HG03469 (cell line): ENCODE measurements around the gene BEAN1.
"Not testable (repeated sequence)": the region's sequence is repeated elsewhere in the genome, so short reads cannot be mapped to it uniquely, and the experiment has no call there.

Source experiments
- ATAC-seq: cut with Tn5 transposase; IDR thresholded peaks from one replicate; pipeline ENCODE4 v1.9.1; 2021; ENCODE audit warnings: mild to moderate bottlenecking, moderate library complexity, moderate number of reproducible peaks; ENCODE audit not compliant: unreplicated experiment

BEAN1 gene

DNA sequence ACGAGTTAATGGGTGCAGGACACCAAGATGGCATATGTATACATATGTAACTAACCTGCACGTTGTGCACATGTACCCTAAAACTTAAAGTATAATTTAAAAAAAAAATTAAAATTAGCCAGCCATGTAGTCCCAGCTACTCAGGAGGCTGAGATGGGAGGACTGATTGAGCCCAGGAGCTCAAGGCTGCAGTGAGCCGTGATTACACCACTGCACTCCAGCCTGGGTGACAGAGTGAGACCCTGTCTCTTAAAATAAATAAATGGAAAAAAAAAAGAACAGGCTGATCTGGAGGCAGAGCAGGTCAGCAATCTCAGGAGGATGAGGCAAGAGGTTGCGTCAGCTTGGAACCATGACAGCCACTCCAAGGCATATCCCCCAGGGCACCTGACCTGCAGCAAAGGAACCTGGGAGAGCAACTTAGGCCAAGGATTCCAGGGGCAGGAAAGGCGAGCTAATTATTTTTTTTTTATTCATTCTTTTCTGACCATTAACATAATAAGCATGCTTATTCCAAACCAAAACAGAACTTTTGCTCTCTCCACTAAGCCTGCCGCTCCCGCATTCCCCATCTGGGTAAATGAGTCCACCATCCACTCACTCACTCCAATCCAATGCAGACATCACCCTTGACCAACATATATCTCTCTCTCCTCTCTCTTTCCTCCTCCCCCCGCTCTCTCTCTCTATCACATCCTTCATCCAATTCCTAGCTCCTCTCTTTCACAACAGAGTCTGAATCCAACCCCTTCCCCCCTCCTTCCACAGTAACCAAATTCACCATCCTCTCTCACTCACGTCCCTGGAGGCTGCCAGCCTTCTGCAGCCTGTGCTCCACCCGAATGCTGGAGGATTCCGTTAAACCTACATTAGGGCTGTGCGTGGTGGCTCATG lies 75.2 kb downstream of the BEAN1 start:
- ATAC-seq: no peak

DNA sequence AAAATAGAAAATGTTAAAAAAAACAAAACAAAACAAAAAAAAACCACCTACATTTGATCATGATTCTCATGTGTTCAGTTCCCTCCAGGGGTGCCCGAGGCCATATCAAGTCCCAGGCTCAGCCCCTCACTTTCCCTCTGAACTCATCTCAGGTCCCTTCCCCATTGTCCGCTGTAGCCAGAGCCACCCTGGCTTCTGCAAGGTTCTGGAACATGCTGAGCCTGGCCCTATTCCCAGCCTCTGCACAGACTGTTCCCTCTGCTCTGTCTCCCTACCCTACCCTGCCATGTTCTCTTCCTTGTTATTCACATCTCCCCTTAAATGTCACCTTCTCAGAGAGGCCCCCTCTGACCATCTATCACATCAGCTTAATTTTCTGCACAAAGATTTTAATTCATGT lies 75.9 kb downstream of the BEAN1 start:
- no peak for ATAC-seq

DNA sequence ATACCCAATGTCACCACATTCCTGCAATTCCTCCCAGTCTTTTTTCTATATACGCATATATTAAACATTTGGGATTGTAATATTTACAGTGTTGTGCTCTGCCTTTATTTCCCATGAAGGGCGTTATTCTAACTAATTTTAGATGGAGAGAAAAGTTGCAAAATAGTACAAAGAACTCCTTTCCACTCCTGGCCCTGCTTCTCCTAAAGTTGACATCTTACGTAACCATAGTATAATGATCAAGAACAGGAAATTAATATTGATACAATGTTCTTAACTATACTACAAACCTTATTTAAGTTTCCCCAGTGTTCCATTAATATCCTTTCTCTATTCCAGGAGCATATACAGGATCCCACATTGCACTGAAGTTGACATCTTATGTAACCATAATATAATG lies 76.5 kb downstream of the BEAN1 start:
- no peak for ATAC-seq

DNA sequence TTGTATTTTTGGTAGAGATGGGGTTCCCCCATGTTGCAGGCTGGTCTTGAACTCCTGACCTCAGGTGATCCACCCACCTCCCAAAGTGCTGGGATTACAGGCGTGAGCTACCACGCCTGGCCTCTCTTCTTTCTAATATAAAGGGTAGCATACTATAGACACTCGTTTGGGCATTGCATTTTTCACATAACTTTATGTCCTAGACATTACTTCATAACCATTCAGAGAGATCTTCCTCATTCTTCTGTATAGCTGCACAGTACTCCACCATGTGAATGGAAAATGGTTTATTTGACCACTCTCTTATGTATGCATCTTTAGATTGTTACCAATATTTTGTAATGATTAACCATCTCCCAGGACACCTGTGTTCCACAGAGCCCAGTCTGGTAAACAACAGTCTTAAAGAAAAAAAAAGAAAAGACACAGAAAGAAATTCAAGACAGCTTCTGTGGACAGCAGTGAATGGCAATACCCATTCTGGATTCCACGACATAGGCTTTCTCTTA lies 80.7 kb downstream of the BEAN1 start:
- ATAC-seq: no peak

DNA sequence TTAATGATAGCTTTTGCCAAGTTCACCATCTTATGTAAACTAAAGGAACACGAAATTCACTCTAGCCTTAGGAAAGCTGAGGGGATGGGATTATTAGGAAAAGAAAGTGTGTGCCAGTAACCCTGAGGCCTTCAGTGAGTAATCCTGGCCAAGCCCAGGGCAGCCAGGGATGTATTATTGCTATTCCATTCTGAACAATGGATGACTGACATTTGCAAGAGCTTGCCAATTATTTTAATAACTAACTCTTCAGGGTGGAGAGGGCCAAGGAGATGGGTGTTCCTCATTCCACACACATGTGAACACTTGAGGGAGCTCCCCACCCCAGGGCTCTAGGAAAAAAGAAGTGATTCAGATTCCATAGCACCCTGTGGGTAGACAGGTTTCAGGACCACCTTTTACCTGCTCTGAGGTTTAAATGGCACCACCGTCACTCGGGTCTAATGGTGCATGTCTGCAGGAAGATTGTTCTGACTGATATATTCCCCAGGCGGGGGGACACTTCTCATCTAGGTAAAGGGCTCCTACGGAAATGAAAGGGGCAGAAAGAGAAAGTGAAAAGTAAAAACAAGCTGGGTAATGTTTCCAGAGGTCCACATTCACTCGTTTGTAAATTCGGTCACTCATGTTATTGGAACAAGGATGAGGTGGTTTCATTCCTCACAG lies 81.3 kb downstream of the BEAN1 start:
- no peak for ATAC-seq

DNA sequence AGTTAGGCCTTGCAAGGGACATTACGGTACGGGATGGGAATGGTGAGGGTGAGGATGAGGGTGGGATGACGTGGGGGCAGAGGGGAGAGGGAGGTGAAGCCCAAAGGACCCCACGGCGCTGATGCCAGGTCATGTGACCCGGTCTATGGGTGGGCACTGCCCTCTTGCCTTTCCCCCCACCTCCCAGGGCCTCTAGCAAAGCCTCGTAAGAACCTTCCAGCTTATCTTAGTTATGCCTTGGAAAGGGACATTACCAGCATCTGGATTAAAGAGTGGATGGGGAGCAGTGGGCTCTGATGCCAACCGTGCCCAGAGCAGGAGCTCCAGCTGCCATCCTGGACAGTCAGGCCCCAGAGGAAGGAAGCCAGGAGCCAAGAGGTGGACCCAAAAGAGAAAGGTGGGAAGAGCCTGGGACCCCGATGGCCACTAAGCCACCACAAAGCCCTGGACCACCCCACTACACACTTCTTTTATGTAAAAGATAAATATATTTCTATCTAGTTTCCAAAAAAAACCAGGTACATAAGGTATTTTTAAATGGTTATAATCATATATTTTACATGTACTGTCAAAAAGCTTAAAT lies 81.9 kb downstream of the BEAN1 start:
- no peak for ATAC-seq

DNA sequence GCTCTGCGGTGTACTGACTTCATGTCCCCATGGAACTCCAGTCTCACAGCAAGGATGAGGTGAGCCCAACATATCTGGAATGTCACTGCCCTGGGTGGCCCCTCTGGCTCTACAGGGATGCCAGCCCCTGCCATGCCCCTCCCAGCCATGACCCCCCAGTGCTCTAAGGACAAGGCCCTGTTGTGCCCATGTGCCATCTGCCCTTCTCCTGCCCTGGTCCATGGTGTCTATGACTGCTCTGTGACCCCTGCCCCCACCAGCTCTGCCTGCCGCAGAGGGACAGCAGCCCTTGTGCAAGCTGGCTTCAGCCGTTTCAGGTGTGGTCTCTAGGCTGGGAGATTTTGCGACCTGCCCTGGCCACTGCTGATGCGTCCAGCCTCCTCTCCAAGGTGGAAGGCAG lies 82.5 kb downstream of the BEAN1 start:
- ATAC-seq: no peak

DNA sequence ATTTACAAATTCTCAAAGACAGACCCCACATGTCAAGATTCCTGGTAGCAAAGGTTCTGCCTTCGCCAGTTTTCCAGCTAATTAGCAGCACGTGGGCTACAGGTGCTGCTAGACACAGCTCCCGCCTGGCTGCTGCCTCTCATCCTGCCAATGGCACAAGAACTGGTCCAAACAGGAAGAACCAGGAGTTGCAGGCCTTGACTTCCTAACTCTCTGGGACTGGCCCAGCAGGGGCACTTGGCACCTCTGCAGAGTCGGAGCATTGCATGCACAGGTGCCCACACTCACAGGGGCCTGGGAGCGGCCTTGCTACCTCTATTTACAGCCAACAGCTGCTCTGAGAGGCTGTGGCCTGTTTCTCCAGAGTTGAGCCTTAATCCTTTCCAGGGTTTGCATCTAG lies 83.2 kb downstream of the BEAN1 start:
- ATAC-seq: no peak

DNA sequence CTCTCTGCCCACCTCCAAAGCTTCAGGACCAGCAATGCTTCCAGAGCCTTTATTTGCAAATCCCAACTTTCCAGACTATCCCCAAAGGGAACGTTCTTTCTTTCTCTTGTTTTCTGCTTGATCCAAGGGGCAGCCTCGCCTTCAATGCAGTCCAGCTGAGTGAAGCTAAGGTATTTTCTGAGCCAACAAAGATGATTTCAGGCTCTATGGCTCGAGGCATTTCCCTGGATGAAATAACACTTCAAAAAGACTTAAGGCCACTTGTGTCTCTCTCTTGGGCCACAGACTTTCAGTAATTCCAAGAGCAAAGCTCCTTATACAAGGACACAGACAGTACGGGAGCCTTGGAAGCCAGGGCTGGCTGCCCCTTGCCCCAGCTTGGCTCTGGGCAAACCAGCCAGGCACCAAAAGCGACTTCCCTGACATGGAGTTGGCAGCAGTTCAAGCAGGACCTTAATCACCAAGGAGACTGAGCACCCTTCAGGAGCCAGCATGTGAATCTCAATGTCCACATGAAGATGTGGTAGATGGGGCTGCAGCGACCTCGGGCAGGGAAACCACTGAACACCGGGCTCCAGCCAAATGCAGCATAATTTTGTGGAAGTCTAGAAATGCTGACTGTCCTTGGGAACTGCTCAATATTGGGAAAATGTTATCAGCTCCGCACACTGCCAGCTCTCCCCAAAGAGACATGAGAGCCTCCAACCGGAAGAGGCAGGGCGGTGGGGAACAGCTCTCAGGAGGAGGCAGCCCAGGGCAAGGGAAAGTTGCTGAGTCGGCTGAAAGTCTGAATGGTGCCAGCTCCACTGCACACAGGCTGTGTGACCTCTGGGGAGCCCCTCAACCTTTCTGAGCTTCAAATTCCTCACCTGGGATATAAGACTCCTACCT lies 83.9 kb downstream of the BEAN1 start:
- ATAC-seq: no peak

DNA sequence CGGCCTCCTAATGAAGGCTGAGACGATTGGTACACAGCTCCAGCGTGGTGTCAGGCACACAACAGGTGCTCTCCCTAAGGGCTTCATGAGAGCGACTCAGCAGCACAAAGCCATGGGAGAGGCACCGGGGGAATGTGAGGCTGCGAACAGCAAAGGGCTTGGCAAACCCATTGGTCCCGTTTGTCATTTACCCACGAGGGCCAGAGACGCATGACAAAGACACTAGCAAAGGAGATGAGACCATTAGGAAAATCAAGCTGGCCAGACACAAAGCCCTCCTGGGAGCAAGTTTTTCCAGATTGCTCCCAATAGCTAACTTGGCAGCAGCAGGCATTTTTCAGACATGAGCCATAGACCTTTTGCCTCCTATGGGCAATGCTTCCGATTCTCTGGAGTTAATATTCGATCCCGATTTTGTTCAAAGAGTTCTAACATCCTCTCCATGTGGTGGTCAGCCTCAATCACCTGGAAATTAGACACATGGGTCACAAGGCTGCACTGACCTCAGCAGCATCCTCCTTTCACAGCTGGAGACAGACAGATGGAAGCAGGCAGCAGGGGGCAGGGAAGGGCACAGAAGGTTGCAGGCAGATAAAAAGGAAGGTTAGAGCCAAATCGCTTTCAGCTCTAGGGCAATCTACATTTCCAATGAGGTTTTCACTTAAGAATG lies 84.6 kb downstream of the BEAN1 start:
- no peak for ATAC-seq

DNA sequence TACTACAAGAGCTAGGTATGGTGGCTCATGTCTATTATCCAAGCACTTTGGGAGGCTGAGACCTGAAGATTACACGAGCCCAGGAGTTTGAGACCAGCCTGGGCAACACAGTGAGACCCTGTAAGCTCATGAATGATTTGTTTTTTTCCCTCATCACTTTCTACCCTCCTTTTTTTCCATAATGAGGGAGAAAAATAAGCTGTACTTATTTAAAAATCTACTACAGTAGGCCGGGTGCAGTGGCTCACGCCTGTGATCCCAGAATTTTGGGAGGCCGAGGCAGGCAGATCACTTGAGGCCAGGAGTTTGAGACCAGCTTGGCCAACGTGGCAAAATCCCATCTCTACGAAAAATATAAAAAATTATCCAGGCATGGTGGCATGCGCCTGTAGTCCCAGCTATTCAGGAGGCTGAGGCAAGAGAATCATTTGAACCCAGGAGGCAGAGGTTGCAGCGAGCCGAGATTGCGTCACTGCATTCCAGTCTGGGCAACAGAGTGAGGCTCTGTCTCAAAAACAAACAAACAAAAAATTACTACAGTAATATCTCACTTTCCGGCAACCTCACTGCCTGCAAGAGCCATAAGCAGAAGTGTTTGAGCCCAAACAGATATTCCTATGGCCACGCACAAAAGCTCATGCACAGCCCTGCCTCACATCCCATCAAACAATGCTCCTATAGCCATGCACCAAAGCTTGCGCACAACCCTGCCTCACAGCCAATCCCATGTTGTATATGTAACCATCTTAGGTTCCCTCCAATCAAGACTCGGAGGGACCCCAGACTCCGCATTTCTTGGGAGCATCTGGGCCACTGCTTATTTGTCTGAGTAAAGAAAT lies 85.4 kb downstream of the BEAN1 start:
- no peak for ATAC-seq

DNA sequence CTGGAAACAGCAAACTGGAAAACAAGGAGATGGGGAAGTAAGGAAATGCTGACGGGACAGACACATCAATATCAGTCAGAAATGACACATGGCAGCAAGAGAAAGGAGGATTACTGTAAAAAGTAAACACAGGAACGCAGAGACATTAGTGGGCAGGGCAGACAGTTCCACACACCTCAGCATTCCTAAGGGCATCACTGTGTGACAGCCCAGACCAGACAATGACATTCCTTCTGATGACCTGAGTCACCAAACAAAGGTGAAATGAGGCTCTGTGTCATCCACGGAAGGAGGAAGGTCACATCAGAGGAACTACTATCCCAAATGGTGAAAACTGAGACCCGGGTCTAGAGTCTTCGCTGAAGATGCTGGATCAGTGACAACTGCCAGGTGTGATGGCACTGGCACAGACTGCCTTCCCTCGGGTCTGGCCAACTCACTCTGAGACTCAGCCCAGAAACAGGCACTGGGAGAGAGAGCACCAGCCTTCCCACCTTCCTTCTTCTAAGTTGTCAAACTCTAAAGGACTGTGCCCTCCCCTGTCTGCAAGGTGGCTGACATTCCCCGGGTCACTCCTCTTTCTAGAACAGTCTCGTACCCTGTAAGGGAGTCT lies 86.1 kb downstream of the BEAN1 start:
- ATAC-seq: no peak

DNA sequence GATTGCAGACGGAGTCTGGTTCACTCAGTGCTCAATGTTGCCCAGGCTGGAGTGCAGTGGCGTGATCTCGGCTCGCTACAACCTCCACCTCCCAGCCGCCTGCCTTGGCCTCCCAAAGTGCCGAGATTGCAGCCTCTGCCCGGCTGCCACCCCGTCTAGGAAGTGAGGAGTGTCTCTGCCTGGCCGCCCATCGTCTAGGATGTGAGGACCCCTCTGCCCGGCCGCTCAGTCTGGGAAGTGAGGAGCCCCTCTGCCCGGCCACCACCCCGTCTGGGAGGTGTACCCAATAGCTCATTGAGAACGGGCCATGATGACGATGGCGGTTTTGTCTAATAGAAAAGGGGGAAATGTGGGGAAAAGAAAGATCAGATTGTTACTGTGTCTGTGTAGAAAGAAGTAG lies 87.3 kb downstream of the BEAN1 start:
- not testable (repeated sequence) for ATAC-seq

DNA sequence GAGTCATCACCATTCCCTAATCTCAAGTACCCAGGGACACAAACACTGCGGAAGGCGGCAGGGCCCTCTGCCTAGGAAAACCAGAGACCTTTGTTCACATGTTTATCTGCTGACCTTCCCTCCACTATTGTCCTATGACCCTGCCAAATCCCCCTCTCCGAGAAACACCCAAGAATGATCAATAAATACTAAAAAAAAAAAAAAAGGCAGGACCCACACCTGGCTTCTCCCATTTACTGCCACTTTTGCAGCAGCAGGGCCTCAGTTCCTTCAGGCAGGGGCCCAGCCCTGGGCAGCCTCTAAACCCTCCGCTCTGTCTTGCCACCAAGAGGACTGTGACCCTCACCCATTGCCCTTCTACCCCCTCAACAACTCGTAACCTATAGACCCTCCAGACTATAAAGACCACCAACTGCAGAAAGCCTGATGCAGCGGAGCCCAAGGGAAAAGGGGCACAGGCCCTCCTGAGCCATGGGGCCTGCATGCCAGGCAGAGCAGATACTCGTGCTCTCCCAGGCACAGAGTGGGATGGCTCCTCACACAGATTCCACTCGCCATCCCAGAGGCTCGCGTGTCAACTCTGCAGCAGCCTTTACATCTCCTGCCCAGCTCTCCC lies 88.0 kb downstream of the BEAN1 start:
- not testable (repeated sequence) for ATAC-seq

DNA sequence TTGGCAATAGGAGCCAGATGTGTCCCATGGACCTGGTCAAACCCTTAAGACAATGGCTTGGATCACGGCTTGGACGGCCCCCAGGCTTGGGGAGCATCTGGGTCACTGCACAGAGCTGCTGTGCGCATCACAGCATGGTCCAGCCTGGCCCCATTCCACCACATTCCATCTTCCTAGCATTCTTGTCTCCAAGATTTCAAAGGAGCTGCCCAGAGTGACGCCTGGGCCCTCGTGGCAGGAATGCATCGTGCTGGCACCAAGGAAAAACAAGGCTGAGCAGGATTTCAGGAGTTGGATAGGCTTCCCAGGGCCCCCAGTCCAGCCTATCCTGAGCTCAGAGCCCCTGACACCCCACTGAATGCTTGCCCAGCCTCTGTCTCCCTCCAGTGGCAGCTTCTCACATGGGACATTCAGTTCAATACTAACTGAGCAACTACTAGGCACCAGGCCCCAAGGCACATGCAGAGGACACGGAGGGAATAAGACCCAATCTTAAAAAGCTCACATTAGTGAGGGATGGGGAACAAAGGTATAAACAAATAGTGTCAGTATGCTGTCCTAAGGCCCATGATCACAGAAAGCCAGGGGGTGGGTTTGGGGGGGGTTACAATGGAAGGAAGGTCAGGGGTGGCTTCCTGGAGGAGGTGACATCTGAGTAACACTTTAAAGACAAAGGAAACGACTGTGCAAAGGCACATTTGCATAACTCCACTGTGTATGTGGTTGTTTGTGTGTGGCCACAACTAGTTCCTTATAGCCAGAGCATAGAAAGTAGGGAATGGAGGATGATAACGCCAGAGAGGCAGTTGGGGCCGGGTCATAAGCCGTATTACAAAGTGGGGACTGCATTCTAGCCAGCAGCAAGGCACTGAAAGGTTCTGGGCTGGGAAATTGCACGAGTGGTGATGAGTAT lies 88.8 kb downstream of the BEAN1 start:
- no peak for ATAC-seq

DNA sequence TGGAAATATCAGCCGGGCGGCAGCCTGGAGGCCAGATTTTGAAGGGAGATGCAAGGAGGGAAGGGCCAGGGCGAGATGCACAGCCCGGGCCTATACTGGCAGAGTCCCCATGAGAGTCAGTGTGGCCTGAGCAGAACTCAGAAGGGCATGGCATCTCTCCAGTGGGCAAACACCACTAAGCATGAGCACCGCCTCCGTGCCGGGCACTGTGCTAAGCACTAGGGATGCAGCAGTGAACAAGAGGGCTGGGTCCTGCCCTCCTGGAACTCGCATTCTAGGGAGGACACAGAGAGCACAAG lies 89.4 kb downstream of the BEAN1 start:
- ATAC-seq: no peak

DNA sequence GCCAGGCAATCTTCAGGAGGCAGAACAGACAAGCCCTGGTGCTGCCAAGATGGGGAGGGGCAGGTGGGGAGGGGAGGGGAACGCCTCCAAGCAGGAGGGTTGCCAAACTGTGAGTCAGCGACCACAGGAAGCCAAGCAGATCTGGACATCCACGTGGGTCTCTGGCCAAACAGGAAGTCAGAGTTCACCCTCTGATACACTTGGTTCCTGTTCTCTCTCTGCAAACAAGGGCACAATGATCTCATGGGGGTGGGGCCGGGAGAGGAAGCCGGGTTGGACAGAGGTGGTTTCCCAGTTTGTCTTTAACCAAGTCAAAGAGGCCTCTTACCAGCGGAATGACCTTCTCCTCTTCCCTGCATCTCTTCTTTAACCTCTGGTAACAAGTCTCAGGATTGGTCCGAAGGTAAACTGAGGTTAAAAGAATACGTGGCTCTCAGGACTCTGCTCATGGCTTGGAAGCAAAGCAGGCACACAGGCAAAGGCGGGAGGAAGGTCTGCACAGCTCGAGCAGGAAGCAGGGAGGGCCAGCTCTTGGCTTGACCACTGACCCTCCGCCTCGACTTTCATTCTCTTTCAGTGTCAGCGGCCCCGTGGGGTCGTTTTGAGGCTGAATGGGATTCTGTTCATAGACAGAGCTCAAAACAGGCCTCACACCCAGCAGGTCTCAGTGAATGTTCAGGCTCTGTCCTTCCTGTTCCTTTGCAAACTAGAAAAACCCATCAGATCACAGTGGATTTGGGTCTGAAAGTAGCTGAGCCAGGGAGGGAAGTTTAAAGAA lies 89.9 kb downstream of the BEAN1 start:
- peak; percentile 92 for ATAC-seq
